Measurements from ENCODE around the gene MAP3K10.

GRCh38 chr19:40143612-40144011 is 47.6 kb upstream of the MAP3K10 start:
- TF ChIP-seq POLR2A (IDR thresholded peaks at IDR 0.05): no peak
- TF ChIP-seq CTCF (IDR thresholded peaks at IDR 0.05): no peak
